DMS 273 treated with DMSO at 0.1 percent for 48 hours (cell line): Measurements from ENCODE around the gene FOXP4.
A peak's percentile ranks its signal among the peaks of the same experiment; 100 is the strongest.
"Not testable (repeated sequence)": the region's sequence is repeated elsewhere in the genome, so short reads cannot be mapped to it uniquely, and the experiment has no call there.

Experiments used
- DNase-seq: peaks from one replicate; lab custom pipeline; 2025; lab: John Stamatoyannopoulos, UW

Gene FOXP4

DNA sequence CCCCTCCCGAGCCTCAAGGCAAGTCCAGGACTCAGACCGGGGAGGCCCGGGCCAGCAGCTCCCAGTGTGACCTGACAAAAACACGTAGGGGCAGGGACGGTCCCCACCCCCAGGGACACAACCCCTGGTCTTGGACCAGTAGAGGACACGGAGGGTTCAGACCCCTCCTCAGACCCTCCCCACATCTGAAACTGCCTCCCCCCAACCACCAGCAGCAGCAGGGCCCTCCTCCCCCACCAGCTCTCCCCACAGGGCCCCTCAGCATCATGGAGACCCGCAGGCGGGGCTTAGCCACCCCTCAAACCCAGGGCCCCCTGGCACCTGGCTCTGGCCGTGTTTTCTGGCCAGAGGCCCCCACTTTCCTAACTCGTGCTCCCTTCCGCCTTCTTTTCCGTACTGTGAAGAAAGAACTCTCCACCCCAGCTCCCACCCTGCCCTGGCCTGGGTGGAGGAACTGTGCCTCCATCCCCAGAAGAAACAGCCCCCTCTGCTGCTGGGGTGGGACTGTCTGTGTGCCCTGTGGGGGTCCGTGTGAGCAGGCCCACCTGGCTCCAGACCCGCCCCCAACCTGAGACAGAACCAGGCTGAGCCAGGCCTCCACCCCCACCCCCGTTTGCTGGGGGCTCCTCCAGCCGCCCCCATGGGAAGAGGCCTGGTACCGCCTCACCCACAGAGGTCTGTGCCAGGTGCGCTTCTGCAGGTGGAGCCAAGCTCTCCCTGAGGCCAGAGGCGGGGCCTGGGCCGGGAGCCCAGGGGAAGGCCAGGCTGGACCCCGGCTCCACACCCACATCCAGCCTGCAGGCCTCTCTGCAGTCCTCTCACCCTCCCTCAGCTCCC is 53.1 kb downstream of the FOXP4 start:
- DNase-seq: no peak

DNA sequence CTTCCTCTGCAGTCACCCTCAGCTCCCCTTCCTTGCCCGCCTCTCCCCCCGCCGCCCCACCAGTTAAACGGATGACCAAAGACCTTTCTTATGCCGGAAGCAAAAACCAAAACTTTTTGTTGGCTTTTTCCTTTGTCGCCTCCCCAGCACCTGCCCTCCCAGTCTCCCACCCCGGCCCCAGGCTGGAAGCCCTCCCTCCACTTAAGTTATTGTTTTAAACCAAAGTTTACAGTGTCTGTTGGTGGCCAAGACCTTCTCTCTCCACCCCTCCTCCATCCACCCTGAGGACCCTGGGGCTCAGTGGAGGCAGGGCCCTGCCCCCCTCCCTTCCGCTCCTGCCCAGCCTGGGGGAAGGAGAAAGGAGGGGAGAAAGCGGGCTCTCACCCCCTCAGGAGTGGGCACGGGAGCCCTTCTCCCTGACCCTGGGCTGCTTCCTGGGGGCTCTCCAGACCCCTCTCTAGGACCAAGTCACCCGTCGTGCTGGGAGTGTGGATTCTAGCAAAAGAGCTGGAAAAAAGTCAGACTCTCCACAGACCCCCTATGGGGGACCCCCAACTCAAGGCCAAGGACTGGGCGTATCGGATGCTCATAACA is 53.8 kb downstream of the FOXP4 start:
- no peak for DNase-seq

GRCh38 chr6:41600499-41601247 is 54.5 kb downstream of the FOXP4 start:
- no peak for DNase-seq

GRCh38 chr6:41601248-41601549 is 55.0 kb downstream of the FOXP4 start:
- no peak for DNase-seq

DNA sequence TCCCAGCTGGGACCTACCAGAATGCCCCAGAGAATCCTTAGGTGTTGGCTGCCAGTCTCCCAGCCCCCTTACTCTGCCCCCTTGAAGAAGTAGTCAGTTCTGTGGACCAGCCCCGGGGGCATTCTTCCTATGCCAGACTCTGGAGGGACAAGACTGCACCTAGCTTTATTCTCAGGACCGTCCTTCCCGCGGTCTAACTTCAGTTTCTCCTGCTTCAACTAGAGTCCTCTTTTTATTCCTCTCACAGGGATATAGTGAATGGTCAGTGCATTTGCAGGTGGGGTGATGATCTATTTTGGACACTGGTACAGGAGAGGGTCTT is 56.2 kb downstream of the FOXP4 start:
- DNase-seq: no peak

- DNase-seq: peak; percentile 57
These were observed 56.9 kb downstream of the FOXP4 start for GRCh38 chr6:41602864-41603608.

DNA sequence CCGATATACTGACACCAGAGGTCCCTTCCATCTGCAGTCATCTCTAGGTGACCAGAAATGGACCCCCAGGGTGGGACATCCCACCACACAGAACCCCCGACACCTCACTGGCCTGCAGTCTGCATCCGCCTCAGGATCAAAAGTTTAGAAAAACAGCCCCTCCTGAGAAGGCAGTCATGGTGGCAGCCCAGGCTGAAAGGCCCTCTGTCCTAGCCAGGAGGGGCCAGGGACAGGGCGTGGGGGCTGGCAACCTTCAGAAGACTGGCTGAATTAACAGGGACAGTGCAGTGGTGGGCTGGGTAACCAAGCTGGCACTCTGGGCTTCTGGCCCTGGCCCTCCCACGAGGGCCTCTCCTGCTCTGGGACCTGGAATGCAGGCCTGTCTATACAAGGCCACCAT is 57.8 kb downstream of the FOXP4 start:
- DNase-seq: no peak

- no peak for DNase-seq
These were observed 59.5 kb downstream of the FOXP4 start for GRCh38 chr6:41605649-41606048.

GRCh38 chr6:41607036-41607435 is 60.9 kb downstream of the FOXP4 start:
- DNase-seq: no peak

DNA sequence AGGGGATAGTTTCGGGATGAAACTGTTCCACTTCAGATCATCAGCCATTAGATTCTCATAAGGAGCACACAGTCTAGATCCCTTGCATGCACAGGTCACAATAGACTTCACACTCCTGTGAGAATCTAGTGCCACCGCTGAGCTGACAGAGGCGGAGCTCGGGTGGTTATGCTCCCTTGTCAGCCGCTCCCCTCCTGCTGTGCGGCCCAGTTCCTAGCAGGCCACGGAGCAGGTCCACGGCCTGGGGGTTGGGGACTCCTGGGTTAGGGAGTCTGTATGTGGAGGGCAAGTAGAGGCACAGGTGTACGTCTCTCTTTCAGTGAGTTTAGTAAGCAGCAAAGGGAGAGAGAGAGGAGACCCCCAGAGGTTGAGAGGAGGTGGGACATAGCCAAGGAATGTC is 61.6 kb downstream of the FOXP4 start:
- DNase-seq: no peak

DNA sequence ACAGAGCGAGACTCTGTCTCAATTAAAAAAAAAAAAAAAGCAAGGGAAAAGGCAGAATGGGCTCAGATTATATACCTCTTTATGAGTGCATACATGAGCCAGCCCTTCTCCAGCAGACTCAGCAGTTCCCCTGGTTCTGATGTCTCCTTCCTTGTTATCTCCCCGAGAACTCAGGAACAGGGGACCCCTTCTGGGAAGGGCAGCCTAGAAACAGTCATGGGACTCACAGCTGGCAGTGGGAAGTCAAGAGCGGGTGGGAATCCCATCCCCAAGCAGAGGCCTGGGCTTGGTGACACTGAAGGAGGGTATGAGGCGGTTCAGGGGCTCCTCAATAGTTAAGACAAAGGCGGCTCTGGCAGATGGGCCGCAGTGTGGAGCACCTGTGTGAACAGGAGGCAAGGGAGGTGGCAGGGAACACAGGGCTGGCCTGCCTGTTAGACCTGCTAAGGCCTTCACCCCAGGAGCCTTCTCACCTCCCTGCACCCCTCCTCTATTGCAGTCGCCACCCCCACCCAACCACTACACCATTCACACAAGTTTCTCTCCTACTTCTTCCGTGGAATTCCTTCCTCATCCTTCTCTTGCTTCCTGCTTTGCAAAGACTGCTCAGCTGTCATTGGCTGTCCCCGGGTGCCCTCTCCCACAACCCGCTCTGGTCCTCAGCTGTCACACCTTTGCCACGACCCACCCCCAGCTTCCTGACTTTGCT is 62.4 kb downstream of the FOXP4 start:
- DNase-seq: no peak

DNA sequence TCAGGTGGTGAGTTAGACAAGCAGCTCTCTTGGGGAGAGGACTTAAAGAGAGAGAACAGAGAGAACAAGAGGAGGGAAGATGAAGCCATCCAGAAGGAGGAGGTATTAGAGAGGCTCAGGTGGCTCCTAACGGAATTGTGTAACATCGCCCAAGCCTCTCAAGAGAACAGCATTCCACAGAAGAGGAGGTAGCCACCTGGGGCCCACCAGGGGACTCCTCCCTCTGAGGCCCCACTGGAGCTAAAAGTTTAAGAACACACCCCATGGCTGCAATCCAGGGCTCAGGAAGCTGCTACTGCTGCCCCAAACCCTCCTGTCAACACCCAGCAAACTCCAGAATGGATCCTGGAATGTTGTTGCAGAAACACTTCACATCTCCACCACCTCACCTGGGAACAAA is 68.5 kb downstream of the FOXP4 start:
- DNase-seq: no peak

DNA sequence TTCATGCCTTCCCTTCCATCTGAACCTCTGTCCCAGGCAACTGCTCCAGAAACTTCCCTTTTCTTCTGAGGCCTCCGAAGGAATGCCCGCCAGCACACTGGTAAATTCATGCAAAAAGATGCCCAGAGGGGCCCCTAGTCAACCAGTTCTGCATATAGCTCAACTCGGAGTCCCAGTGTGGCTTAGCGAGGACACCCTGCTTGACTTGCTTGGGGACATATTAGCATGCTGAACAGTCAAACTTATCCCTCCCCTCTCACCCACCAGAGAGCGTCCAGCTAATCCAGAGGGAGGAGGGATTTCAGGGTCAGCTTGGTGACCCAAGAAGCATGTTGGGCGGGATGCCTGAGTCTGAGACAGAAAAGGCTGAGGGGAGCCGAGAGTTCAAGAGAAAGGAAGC is 69.1 kb downstream of the FOXP4 start:
- no peak for DNase-seq

GRCh38 chr6:41618598-41618997 is 72.4 kb downstream of the FOXP4 start:
- no peak for DNase-seq

DNA sequence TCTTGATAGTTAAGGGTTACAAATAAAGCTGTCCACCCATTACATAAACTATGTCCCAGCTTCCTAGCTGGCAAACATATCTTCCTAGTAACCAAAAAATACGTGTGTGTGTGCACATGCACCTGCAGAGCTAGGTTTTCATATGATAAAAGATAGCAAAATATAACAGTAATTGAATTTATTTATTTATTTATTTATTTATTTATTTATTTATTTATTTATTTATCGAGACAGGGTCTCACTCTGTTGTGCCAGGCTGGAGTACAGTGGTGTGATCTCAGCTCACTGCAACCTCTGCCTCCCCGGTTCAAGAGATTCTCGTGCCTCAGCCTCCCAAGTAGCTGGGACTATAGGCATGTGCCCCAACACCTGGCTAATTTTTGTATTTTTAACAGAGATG is 73.0 kb downstream of the FOXP4 start:
- not testable (repeated sequence) for DNase-seq

DNA sequence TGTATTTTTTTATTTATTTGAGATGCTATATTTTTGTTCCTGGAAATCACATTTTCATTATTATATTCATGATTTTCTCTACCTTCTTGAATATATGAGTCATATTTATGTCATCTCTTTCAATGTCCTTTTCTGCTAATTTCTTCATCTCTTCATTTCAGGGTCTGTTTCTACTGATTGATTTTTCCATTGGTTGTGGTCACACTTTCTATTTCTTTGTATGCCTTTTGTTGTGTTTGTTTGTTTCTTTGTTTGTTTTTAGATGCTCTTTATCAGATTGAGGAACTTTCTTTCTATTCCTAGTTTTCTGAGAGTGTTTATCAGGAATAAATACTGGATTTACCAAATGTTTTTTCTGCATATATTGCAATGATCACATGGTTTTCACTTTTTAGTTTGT is 75.2 kb downstream of the FOXP4 start:
- DNase-seq: no peak

- no peak for DNase-seq
These were observed 75.6 kb downstream of the FOXP4 start for GRCh38 chr6:41621802-41622201.

DNA sequence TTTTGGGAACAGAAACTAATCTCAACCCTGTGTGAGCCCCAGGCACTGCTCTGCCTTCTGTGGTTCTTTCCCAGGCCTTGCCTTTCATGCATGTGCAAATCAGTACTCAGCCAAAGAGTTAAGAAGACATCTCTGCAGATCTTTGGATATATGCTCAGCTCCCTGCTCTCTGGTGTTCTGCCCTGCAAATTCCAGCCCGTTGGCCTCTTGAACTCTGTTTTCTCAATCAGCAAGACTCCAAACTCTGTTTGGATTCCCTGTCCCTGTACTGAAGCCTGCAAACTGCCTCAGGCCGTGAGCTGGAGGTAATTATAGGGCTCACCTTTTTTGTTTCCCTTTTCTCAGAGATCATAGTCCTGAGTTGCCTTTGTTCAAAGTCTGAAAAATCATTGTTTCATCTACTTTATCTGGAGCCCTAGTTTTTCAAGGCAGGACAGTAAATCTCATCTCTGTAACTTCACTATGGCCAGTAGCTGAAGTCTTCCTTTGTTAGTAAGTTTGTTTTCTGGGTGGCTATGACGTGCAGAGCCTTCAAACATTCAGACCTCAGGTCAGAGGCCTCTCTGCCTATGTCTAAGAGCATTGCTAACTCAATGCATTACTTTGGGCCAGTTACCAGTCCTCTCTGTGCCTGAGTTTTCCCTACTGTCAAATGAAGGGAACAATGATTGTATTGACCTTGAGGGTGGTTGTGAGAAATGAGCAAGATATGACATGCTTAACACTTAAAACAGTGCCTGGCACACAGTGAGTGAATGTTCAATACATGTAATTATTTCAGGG is 76.2 kb downstream of the FOXP4 start:
- DNase-seq: no peak

GRCh38 chr6:41623330-41623729 is 77.1 kb downstream of the FOXP4 start:
- no peak for DNase-seq

DNA sequence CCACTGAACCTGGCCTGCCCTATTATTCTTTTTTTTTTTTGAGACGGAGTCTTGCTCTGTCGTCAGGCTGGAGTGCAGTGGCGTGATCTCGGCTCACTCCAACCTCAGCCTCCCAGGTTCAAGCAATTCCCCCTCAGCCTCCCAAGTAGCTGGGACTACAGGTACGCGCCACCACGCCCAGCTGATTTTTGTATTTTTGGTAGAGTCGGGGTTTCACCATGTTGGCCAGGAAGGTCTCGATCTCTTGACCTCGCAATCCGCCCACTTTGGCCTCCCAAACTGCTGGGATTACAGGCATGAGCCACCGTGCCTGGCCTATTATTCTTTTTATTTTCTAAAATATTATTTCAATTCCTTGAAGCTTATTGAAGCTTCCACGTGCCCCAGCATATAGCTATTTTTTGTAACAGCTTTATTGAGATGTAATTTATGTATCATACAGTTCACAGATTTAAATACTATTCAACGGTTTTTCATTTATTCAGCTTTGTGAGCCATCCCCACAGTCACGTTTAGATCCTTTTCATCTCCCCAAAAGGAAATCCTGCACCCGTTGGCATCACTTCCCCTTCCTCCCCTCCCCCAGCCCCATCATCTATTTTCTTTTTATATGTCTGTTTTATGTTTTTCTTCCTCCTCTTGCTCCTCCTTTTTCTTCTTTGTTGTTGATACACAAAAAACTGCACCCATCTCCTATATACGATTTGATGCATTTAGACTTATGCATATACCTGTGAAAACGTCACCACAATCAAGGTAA is 78.6 kb downstream of the FOXP4 start:
- DNase-seq: no peak

DNA sequence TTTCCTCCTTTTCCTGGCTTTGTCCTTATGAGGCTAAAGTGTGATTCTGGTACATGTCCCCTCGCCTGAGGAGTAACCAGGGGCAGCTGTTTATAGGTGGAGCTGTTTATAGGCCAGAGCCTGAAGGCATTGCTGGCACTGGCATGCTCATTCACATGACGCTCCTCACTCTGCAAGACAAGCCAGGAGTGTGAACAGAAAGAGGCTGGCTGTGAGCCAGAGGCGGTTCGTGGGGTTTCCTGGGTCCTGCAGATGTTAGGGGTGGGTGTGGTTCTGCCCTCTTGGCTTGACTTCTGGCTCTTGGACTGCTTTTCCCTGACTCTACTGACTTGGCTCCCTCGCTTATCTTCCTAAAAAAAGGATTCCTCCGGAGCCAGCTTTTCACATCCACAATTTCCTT is 79.3 kb downstream of the FOXP4 start:
- no peak for DNase-seq
